Trophoblast cell (in vitro differentiated cells and primary cell): Measurements from ENCODE around the gene CTNNA1. TPM values are rescaled to one million over a fixed set of nuclear protein-coding genes. Genes with fewer than 3 reads are reported as not detected.
"Not testable (repeated sequence)": the region's sequence is repeated elsewhere in the genome, so short reads cannot be mapped to it uniquely, and the experiment has no call there.

Experiments used
- DNase-seq, 2 donors: peaks; one replicate each; pipeline ENCODE4 v3.0.0-alpha.2; 2016
- H2AFZ ChIP-seq: 2 replicates; pipeline ENCODE4 v1.6.1; 2013; ENCODE audit warnings: low read length, moderate library complexity, mild to moderate bottlenecking; ENCODE audit not compliant: insufficient read depth, poor library complexity
- H2AK5ac ChIP-seq: 2 replicates; pipeline ENCODE4 v1.6.1; 2013; ENCODE audit warnings: mild to moderate bottlenecking, low read length
- H2BK120ac ChIP-seq: 2 replicates; pipeline ENCODE4 v1.6.1; 2013; ENCODE audit warnings: low read length, mild to moderate bottlenecking, moderate library complexity; ENCODE audit not compliant: insufficient read depth, poor library complexity
- H2BK12ac ChIP-seq: 2 replicates; pipeline ENCODE4 v1.6.1; 2013; ENCODE audit warnings: mild to moderate bottlenecking, low read length, moderate library complexity
- H2BK5ac ChIP-seq: 2 replicates; pipeline ENCODE4 v1.6.1; 2013; ENCODE audit warnings: low read length, low read depth, moderate library complexity, mild to moderate bottlenecking; ENCODE audit not compliant: poor library complexity
- H3K14ac ChIP-seq: 2 replicates; pipeline ENCODE4 v1.6.1; 2013; ENCODE audit warnings: mild to moderate bottlenecking, low read length
- H3K18ac ChIP-seq: 2 replicates; pipeline ENCODE4 v1.6.1; 2013; ENCODE audit warnings: mild to moderate bottlenecking, low read length
- H3K23ac ChIP-seq: 2 replicates; pipeline ENCODE4 v1.6.1; 2013; ENCODE audit warnings: low read length
- H3K27ac ChIP-seq: 2 replicates; pipeline ENCODE4 v1.5.1; 2013; ENCODE audit warnings: low read depth, mild to moderate bottlenecking, inconsistent platforms, low read length, moderate library complexity
- H3K27me3 ChIP-seq: 2 replicates; pipeline ENCODE4 v1.6.1; 2013; ENCODE audit warnings: inconsistent platforms, mild to moderate bottlenecking, low read length, moderate library complexity; ENCODE audit not compliant: insufficient read depth
- H3K36me3 ChIP-seq, 2 experiments: 1 replicate in 1 of 2; 2 replicates in 1 of 2; pipeline ENCODE4 v1.6.1; 2013; ENCODE audit warnings: low read length in 2 of 2, mild to moderate bottlenecking in 2 of 2, moderate library complexity in 1 of 2; ENCODE audit not compliant: insufficient read depth in 2 of 2, control insufficient read depth in 1 of 2
- H3K4ac ChIP-seq: 2 replicates; pipeline ENCODE4 v1.6.1; 2013; ENCODE audit warnings: low read depth, mild to moderate bottlenecking, low read length, moderate library complexity
- H3K4me1 ChIP-seq, 2 experiments: 1 replicate in 1 of 2; 2 replicates in 1 of 2; pipeline ENCODE4 v1.6.1; 2013; ENCODE audit warnings: low read length in 2 of 2, mild to moderate bottlenecking in 2 of 2, moderate library complexity in 1 of 2; ENCODE audit not compliant: insufficient read depth in 2 of 2, control insufficient read depth in 1 of 2
- H3K4me2 ChIP-seq: 2 replicates; pipeline ENCODE4 v1.6.1; 2013; ENCODE audit warnings: inconsistent platforms, mild to moderate bottlenecking, low read length, moderate library complexity
- H3K4me3 ChIP-seq: 2 replicates; pipeline ENCODE4 v1.5.1; 2013; ENCODE audit warnings: mild to moderate bottlenecking, low read depth, low read length, inconsistent platforms
- H3K79me1 ChIP-seq: one replicate; pipeline ENCODE4 v1.6.1; 2013; ENCODE audit warnings: low read length
- H3K79me2 ChIP-seq: 2 replicates; pipeline ENCODE4 v1.6.1; 2013; ENCODE audit warnings: low read length, mild to moderate bottlenecking; ENCODE audit not compliant: control insufficient read depth, insufficient read depth, poor library complexity
- H3K9ac ChIP-seq: 2 replicates; pipeline ENCODE4 v1.6.1; 2013; ENCODE audit warnings: mild to moderate bottlenecking, low read length
- H3K9me3 ChIP-seq: 2 replicates; pipeline ENCODE4 v1.6.1; 2013; ENCODE audit warnings: low read depth, mild to moderate bottlenecking, control low read depth, inconsistent platforms, low read length; ENCODE audit not compliant: insufficient read depth
- H4K12ac ChIP-seq: 2 replicates; pipeline ENCODE4 v1.6.1; 2013; ENCODE audit warnings: low read depth, mild to moderate bottlenecking, low read length, moderate library complexity
- H4K8ac ChIP-seq: 2 replicates; pipeline ENCODE4 v1.6.1; 2013; ENCODE audit warnings: low read depth, mild to moderate bottlenecking, low read length, moderate library complexity
- H4K91ac ChIP-seq: one replicate; pipeline ENCODE4 v1.6.1; 2013; ENCODE audit warnings: low read depth, mild to moderate bottlenecking, low read length, moderate library complexity
- WGBS: extraction: QIAGEN DNeasy Blood & Tissue Kit; methylation state at CpG from one replicate; pipeline ENCODE4 v1.1.7; 2013; ENCODE audit warnings: missing lambda C conversion rate; ENCODE audit not compliant: insufficient read length, insufficient coverage; ENCODE audit errors: extremely low coverage; 5-methylcytosine and 5-hydroxymethylcytosine counted together
- polyA plus RNA-seq: library from polyadenylated mRNA; stranded (reverse); fragments of 200-250 nt; gene quantifications from 2 replicates; pipeline ENCODE4 v1.2.3, GENCODE V29; 2013

Gene CTNNA1
- 203 and 211 TPM in 2 replicates for polyA plus RNA-seq

DNA sequence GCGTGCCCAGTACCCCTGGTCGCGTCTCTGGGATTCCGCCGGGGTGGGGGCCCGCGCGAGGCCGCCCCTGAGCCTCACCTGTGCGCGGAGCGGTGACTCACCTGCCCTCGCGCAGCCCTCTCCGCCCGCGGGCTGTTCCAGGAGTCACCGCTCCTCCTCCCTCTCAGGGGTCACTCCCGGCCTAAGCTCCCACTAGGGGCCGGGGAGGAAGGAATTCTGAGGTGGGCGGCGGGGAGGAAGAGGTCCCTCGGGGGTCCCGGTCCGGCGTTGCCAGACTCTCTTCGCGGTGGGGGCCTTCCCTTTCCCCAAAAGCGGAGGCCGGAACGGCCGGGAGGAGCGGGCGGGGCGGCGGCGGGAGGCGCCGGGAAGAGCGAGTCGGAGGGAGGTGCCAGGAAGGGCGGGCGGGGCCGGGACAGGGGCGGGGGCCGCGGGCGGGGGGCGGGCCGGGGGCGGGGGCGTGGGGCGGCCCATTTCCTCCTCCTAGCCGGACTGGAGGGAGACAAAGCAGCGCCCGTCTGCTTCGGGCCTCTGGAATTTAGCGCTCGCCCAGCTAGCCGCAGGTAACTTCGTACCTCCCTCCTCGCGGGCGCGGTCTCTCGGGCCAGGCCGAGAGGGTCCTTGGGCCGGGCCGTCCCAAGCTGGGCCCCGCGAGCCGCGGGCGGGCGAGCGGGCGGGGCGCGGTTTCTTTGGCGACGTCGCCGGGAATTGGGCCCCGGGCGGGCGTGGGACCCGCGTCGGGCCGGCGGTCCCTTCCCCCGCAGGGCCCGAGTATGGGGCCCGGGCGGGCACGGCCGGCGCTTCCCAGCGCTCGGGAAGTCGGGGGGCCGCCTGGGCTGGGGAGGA lies at the start of gene CTNNA1:
Gene CTNNA1, plus strand, starts transcription at position 475 of the 843 bp plus-strand sequence. CDS start 28,500 bp downstream, outside the sequence.
- peak within 1 kb of the TSS; percentile 93 for H3K4me3 ChIP-seq

GRCh38 chr5:138703777-138704176 lies 49.4 kb upstream of the CTNNA1 start:
- H3K23ac ChIP-seq, H2AFZ ChIP-seq, H3K79me2 ChIP-seq, H2AK5ac ChIP-seq, H2BK5ac ChIP-seq, H3K4me1 ChIP-seq, H3K14ac ChIP-seq, H4K8ac ChIP-seq, H3K4me2 ChIP-seq, H3K27me3 ChIP-seq, H4K91ac ChIP-seq, H3K27ac ChIP-seq, H3K36me3 ChIP-seq, H3K4me3 ChIP-seq, H2BK120ac ChIP-seq, DNase-seq, H3K79me1 ChIP-seq, H4K12ac ChIP-seq, H2BK12ac ChIP-seq, H3K4ac ChIP-seq, H3K9ac ChIP-seq, H3K9me3 ChIP-seq, H3K18ac ChIP-seq: not testable (repeated sequence)
- no CpG with 5 or more reads among the region's 3 CpGs for whole genome bisulfite sequencing

More for the DNA sequence above, at the start of gene CTNNA1:
- Histone ChIP-seq H3K14ac (peak within 1 kb of the TSS; percentile 99), H3K18ac (peak within 1 kb of the TSS; percentile 99), H3K9me3 (no peaks in the 10 kb centered on the region), H3K9ac (peak within 1 kb of the TSS; percentile 95), H3K79me2 (peaks cover 36% of the 10 kb centered on the region), H2AK5ac (peak within 1 kb of the TSS; percentile 97), H2BK12ac (peak within 1 kb of the TSS; percentile 85), H3K27me3 (no peaks in the 10 kb centered on the region), H3K79me1 (peaks cover 16% of the 10 kb centered on the region), H2BK5ac (peak within 1 kb of the TSS; percentile 100), H4K91ac (peak within 1 kb of the TSS; percentile 99), H4K8ac (peak within 1 kb of the TSS; percentile 98), H2BK120ac (peak within 1 kb of the TSS; percentile 100), H4K12ac (peak within 1 kb of the TSS; percentile 97), H3K4me1 (peaks cover 12 to 19% of the 10 kb centered on the region in 2 experiments), H3K36me3 (peaks cover 7 to 14% of the 10 kb centered on the region in 2 experiments), H3K4me2 (peak within 1 kb of the TSS; percentile 99), H3K4ac (peak within 1 kb of the TSS; percentile 97), H3K27ac (peak within 1 kb of the TSS; percentile 99), H3K23ac (no peak within 1 kb of the TSS), H2AFZ (peak within 1 kb of the TSS; percentile 89)
- no CpG with 5 or more reads among the region's 102 CpGs for WGBS
- peak; percentile 80 to 90 for DNase-seq

DNA sequence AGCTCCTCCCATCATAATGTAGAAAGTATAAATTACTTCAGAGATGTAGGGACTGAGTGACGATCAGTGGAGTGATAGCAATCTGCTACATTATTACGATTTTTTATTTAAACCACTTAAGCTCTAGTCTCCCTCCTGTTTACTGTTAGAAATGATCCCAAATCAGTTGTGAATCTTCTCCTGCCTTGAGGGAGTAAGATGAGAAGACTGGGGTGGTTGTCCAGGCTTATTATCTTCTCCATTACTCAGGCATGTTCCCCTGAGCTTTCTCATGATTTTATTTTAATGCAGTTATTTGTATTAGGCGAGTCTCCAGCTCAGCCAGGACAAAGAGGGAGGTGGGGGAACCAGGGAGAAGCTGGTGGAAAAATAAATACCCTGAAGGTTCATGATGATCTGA lies 48.2 kb upstream of the CTNNA1 start:
- Histone ChIP-seq H4K8ac (no peak overlapping the region), H3K27ac (no peak overlapping the region), H4K12ac (no peak overlapping the region), H2AK5ac (no peak overlapping the region), H2BK5ac (no peak overlapping the region), H2AFZ (no peak overlapping the region), H3K4ac (no peak overlapping the region), H3K4me3 (no peak overlapping the region), H3K79me1 (no peaks in the 10 kb centered on the region), H2BK12ac (no peak overlapping the region), H4K91ac (no peak overlapping the region), H3K23ac (no peak overlapping the region), H3K14ac (no peak overlapping the region), H3K18ac (no peak overlapping the region), H3K79me2 (no peaks in the 10 kb centered on the region), H3K4me2 (no peak overlapping the region), H2BK120ac (no peak overlapping the region), H3K4me1 (peaks cover 4 to 8% of the 10 kb centered on the region in 2 experiments), H3K9me3 (no peaks in the 10 kb centered on the region), H3K9ac (no peak overlapping the region), H3K27me3 (no peaks in the 10 kb centered on the region), H3K36me3 (no peaks in the 10 kb centered on the region)
- no peak for DNase-seq
- no CpG with 5 or more reads among the region's 3 CpGs for WGBS

DNA sequence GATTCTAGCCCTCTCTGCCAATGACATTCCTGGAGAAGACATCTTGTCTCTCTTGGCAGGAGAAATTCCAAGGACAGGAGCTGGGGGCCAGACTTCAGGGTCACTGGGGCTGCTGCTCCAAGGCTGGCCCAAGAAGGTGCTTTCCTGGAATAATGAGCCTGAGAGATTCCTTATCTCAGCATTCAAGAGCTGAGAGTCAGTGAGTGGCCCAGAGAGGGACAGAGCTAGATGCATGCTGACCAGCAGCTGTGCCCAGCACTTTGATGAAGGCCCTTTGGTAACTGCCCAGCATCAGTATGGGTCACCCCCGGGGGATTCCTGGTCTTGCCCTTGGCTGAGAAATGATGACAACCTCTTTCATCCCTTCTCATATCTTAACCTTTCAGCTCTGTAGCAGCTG lies 47.7 kb upstream of the CTNNA1 start:
- H3K4me2 ChIP-seq = no peak overlapping the region
- H3K9ac ChIP-seq = no peak overlapping the region
- no peak overlapping the region for H3K4me3 ChIP-seq
- WGBS = no CpG with 5 or more reads among the region's 1 CpG
- no peak overlapping the region for H2BK12ac ChIP-seq
- no peak overlapping the region for H4K91ac ChIP-seq
- H4K8ac ChIP-seq = no peak overlapping the region
- no peaks in the 10 kb centered on the region for H3K79me1 ChIP-seq
- H2AFZ ChIP-seq = no peak overlapping the region
- DNase-seq = no peak
- H3K14ac ChIP-seq = no peak overlapping the region
- no peak overlapping the region for H2BK120ac ChIP-seq
- no peak overlapping the region for H3K4ac ChIP-seq
- no peak overlapping the region for H2BK5ac ChIP-seq
- H3K27ac ChIP-seq = no peak overlapping the region
- no peak overlapping the region for H3K23ac ChIP-seq
- no peaks in the 10 kb centered on the region for H3K79me2 ChIP-seq
- H3K36me3 ChIP-seq = no peaks in the 10 kb centered on the region
- no peak overlapping the region for H2AK5ac ChIP-seq
- no peak overlapping the region for H3K18ac ChIP-seq
- no peaks in the 10 kb centered on the region for H3K27me3 ChIP-seq
- H3K4me1 ChIP-seq = peaks cover 4 to 8% of the 10 kb centered on the region in 2 experiments
- no peak overlapping the region for H4K12ac ChIP-seq
- no peaks in the 10 kb centered on the region for H3K9me3 ChIP-seq
